Peyer's patch (tissue), 4 donors: Measurements from ENCODE around the gene ERVV-1. TPM values are rescaled to one million over a fixed set of nuclear protein-coding genes. Genes with fewer than 3 reads are reported as not detected.

ENCODE experiments used
- DNase-seq, 3 donors: peaks; one replicate each; pipeline ENCODE4 v3.0.0-alpha.2; 2017 to 2019
- H3K27ac ChIP-seq, 4 donors: fragments of 200-600 bp; sonication (generic); one replicate each; pipeline ENCODE4 v1.5.1; 2016 to 2019
- H3K27me3 ChIP-seq, 2 donors: fragments of 200-600 bp; sonication (generic); one replicate each; pipeline ENCODE4 v1.5.1; 2019
- H3K36me3 ChIP-seq, 3 donors: fragments of 200-600 bp; sonication (generic); one replicate each; pipeline ENCODE4 v1.5.1; 2016 to 2019
- H3K4me1 ChIP-seq, 4 donors: fragments of 200-600 bp; sonication (generic); one replicate each; pipeline ENCODE4 v1.5.1; 2016 to 2019
- H3K4me3 ChIP-seq, 4 donors: fragments of 200-600 bp; sonication (generic); 1 replicate in 3 of 4; 2 replicates in 1 of 4; pipeline ENCODE4 v1.5.1; 2016 to 2019; ENCODE audit warnings: mild to moderate bottlenecking in 1 of 4
- H3K9me3 ChIP-seq, 4 donors: fragments of 200-600 bp; sonication (generic); one replicate each; pipeline ENCODE4 v1.5.1; 2016 to 2019; ENCODE audit warnings: mild to moderate bottlenecking in 1 of 4
- CTCF ChIP-seq, 6 experiments: fragments of 450-650 bp in 4 of 6; fragments of 200-600 bp in 2 of 6; sonication (generic) in 1 of 6; IDR thresholded peaks; one replicate each; pipeline ENCODE4 v1.5.1; 2017 to 2019; ENCODE audit warnings: antibody characterized with exemption in 6 of 6, mild to moderate bottlenecking in 3 of 6, moderate library complexity in 1 of 6
- POLR2A ChIP-seq, 2 donors: fragments of 450-650 bp; IDR thresholded peaks; one replicate each; pipeline ENCODE4 v1.5.1; 2017; ENCODE audit warnings: antibody characterized with exemption in 2 of 2, mild to moderate bottlenecking in 2 of 2, moderate library complexity in 2 of 2
- total RNA-seq, 4 donors: library from RNA; depleted of rRNA; stranded (reverse); fragments of >200 nt; gene quantifications; one replicate each; pipeline ENCODE4 v1.1.0, GENCODE V29; 2016

Gene ERVV-1
- total RNA-seq, 4 donors from 2014 or later: not detected

- peaks cover 0 to 4% (median 0%) of the 10 kb centered on the region in 4 donors for H3K9me3 ChIP-seq
- DNase-seq: no peak
- no peak for TF ChIP-seq POLR2A (IDR thresholded peaks at IDR 0.05)
- TF ChIP-seq CTCF (IDR thresholded peaks at IDR 0.05): no peak
- no peaks in the 10 kb centered on the region for H3K27me3 ChIP-seq
- no peak overlapping the region for H3K4me3 ChIP-seq
- no peak overlapping the region for H3K27ac ChIP-seq
- H3K4me1 ChIP-seq: peaks cover 0 to 8% (median 0%) of the 10 kb centered on the region in 4 donors
- peaks cover 0 to 6% (median 0%) of the 10 kb centered on the region in 3 donors for H3K36me3 ChIP-seq
Observed at GRCh38 chr19:52990759-52991418, 22.8 kb upstream of the ERVV-1 start.

- Histone ChIP-seq H3K36me3 (peaks cover 0 to under 1% (median 0%) of the 10 kb centered on the region in 3 donors), H3K4me1 (peaks cover 0 to 8% (median 0%) of the 10 kb centered on the region in 4 donors), H3K9me3 (peaks cover 0 to 4% (median 0%) of the 10 kb centered on the region in 4 donors), H3K27me3 (no peaks in the 10 kb centered on the region), H3K27ac (no peak overlapping the region), H3K4me3 (no peak overlapping the region)
- no peak for DNase-seq
- TF ChIP-seq CTCF (IDR thresholded peaks at IDR 0.05) (no peak), POLR2A (IDR thresholded peaks at IDR 0.05) (no peak)
Observed at GRCh38 chr19:52991484-52991883, 22.2 kb upstream of the ERVV-1 start.

DNA sequence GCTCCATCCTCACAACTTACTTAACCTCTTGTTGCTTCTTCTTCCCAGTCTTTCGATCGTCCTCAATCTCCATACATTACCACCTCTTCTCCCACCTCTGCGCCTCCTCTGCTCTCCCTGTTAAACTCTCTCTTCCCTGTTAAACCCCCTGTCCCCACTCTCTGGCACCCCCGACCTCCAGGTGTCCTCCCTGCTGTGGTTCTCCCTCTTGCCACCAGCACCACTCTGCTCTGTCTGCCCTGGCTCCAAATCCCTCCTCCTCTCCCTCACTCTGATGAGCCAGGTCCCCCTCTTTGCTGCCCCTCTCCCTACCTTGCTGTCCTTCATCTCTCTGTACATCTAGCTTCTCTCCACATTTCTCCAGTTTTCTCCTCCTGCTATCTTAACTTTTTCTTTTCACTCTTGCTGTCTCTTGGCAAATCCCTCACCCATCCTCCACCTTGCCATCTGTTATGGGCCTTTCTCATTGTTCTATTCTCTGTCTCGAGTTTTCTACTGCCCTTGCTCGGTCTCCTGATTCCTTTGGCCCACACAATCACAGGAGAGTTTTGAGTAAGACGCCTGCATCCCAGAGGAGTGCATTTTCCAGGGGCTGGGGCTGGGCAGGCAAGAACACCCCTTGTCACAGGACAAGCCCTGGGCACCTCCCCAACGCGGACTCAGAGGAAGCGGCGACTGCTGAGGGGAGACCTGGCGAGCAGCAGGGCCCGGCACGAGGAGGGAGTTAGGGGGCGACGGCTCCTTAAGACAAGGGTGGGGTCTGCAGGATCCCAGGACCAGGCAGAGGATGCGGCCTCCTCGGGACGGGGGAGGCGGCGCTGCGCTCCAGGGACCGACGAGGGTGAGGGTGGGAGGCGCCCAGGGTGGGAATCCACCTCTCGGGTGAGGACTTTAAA, 21.4 kb upstream of the ERVV-1 start:
- H3K36me3 ChIP-seq: no peaks in the 10 kb centered on the region
- H3K27ac ChIP-seq: peak overlapping the region in 3 of 4 donors; percentile 18 to 53 (median 46)
- no peaks in the 10 kb centered on the region for H3K27me3 ChIP-seq
- TF ChIP-seq CTCF (IDR thresholded peaks at IDR 0.05) (no peak), POLR2A (IDR thresholded peaks at IDR 0.05) (no peak)
- peaks cover 0 to 8% (median 0%) of the 10 kb centered on the region in 4 donors for H3K4me1 ChIP-seq
- H3K9me3 ChIP-seq: peaks cover 0 to 4% (median 0%) of the 10 kb centered on the region in 4 donors
- peak in 1 of 3 donors; percentile 49 for DNase-seq
- peak overlapping the region; percentile 31 to 58 (median 44) for H3K4me3 ChIP-seq

GRCh38 chr19:52993342-52994178, 20.2 kb upstream of the ERVV-1 start:
- Histone ChIP-seq H3K27ac (peak overlapping the region in 3 of 4 donors; percentile 46 to 74 (median 53)), H3K4me1 (peaks cover 0 to 8% (median 0%) of the 10 kb centered on the region in 4 donors), H3K36me3 (no peaks in the 10 kb centered on the region), H3K9me3 (peaks cover 0 to 4% (median 0%) of the 10 kb centered on the region in 4 donors), H3K27me3 (no peaks in the 10 kb centered on the region), H3K4me3 (peak overlapping the region; percentile 31 to 58 (median 44))
- peak; percentile 69 to 91 (median 79) for DNase-seq
- peak in 1 of 2 donors; percentile 8 for TF ChIP-seq POLR2A (IDR thresholded peaks at IDR 0.05)
- TF ChIP-seq CTCF (IDR thresholded peaks at IDR 0.05): peak in 5 of 6 experiments; percentile 41 to 62 (median 56)

DNA sequence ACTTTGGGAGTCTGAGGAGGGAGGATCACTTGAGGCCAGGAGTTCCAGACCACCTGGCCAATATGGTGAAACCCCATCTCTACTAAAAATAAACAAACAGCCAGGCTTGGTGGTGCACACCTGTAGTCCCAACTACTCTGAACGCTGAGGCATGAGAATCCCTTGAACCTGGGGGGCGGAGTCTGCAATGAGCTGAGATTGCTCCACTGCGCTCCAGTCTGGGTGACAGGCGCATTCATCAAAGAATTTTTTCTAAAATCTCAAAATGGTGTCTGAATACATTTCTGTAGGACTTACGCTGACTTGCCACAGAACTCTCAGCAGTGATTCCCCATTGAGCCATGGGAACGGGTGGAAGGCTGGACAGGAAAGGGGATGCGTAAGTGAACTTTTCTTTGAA, 18.0 kb upstream of the ERVV-1 start:
- no peak for TF ChIP-seq CTCF (IDR thresholded peaks at IDR 0.05)
- no peak for TF ChIP-seq POLR2A (IDR thresholded peaks at IDR 0.05)
- Histone ChIP-seq H3K36me3 (no peaks in the 10 kb centered on the region), H3K27ac (no peak overlapping the region), H3K9me3 (peaks cover 0 to 4% (median 0%) of the 10 kb centered on the region in 4 donors), H3K27me3 (no peaks in the 10 kb centered on the region), H3K4me3 (no peak overlapping the region), H3K4me1 (peaks cover 0 to 8% (median 0%) of the 10 kb centered on the region in 4 donors)
- DNase-seq: no peak
